Endothelial cell of umbilical vein (primary cell): ENCODE data around the gene TXNRD2. TPM values are rescaled to one million over a fixed set of nuclear protein-coding genes. Genes with fewer than 3 reads are reported as not detected.
A peak's percentile ranks its signal among the peaks of the same experiment; 100 is the strongest.

ENCODE experiments used
- BruUV-seq: library from RNA; stranded (reverse); fragments of 400-500 nt; replicated peaks from 2 replicates; lab custom pipeline; 2021; lab: Mats Ljungman, UMichigan
- CTCF ChIA-PET: fragments of 300-600, 350-600 bp; sonication (Branson Sonifier 250); formaldehyde crosslinking; loops from one replicate; lab custom pipeline; 2021; ENCODE audit warnings: antibody characterized with exemption, inconsistent platforms; lab: Charles Lee
- POLR2A ChIA-PET: fragments of 300-600, 350-600 bp; sonication (Branson Sonifier 250); formaldehyde crosslinking; loops from one replicate; lab custom pipeline; 2021; ENCODE audit warnings: antibody characterized with exemption, inconsistent platforms; lab: Charles Lee
- DNase-seq: peaks from one replicate; pipeline ENCODE4 v3.0.0-alpha.2; 2011; ENCODE audit warnings: low read depth, low spot score
- FAIRE-seq: peaks from 2 replicates; lab custom pipeline; 2011; peaks lifted over from hg19 to GRCh38; lab: Jason Lieb, UNC
- H2AFZ ChIP-seq: 2 replicates; pipeline ENCODE4 v1.6.0; 2012; ENCODE audit warnings: low read depth, low read length, control low read depth, inconsistent platforms
- H3K27ac ChIP-seq: 2 replicates; pipeline ENCODE4 v1.5.1; 2011; ENCODE audit warnings: low read depth, mild to moderate bottlenecking, control low read depth, low read length, moderate library complexity; ENCODE audit not compliant: insufficient read depth
- H3K27me3 ChIP-seq, 2 experiments: 2 replicates each; pipeline versions ENCODE4 v1.6.0 to v1.6.1; 2011; ENCODE audit warnings: low read length in 2 of 2, mixed read lengths in 1 of 2; ENCODE audit not compliant: control insufficient read depth in 2 of 2, insufficient read depth in 2 of 2
- H3K36me3 ChIP-seq, 2 experiments: 2 replicates in 1 of 2; 3 replicates in 1 of 2; pipeline ENCODE4 v1.5.1; 2011; ENCODE audit warnings: low read length in 2 of 2, mild to moderate bottlenecking in 1 of 2, moderate library complexity in 1 of 2; ENCODE audit not compliant: control insufficient read depth in 2 of 2, insufficient read depth in 2 of 2; ENCODE audit errors: extremely low read depth in 1 of 2
- H3K4me1 ChIP-seq: 3 replicates; pipeline ENCODE4 v1.5.1; 2011; ENCODE audit warnings: mild to moderate bottlenecking, low read length; ENCODE audit not compliant: control insufficient read depth, insufficient read depth; ENCODE audit errors: extremely low read depth
- H3K4me2 ChIP-seq: 2 replicates; pipeline ENCODE4 v1.6.1; 2011; ENCODE audit warnings: low read length, control low read depth, mixed read lengths; ENCODE audit not compliant: insufficient read depth
- H3K4me3 ChIP-seq, 3 experiments: fragments of 200-600 bp in 1 of 3; sonication (generic), shearing (Covaris generic) in 1 of 3; replicated peaks in 1 of 3; 2 replicates each; pipeline ENCODE4 v1.5.1; 2011 to 2016; ENCODE audit warnings: control low read depth in 3 of 3, low read length in 3 of 3, mild to moderate bottlenecking in 2 of 3, inconsistent platforms in 1 of 3, low read depth in 1 of 3, moderate library complexity in 1 of 3; ENCODE audit not compliant: insufficient read depth in 1 of 3
- H3K79me2 ChIP-seq: 2 replicates; pipeline ENCODE4 v1.6.0; 2012; ENCODE audit warnings: low read length, inconsistent platforms; ENCODE audit not compliant: control insufficient read depth, insufficient read depth
- H3K9ac ChIP-seq: replicated peaks from 2 replicates; pipeline ENCODE3; 2011; ENCODE audit warnings: low read length, control low read depth; ENCODE audit not compliant: insufficient read depth; ENCODE audit errors: extremely low read depth
- H3K9me1 ChIP-seq: replicated peaks from 3 replicates; pipeline ENCODE4 v1.6.0; 2011; ENCODE audit warnings: mild to moderate bottlenecking, low read length; ENCODE audit not compliant: control insufficient read depth, insufficient read depth; ENCODE audit errors: extremely low read depth
- H3K9me3 ChIP-seq: replicated peaks from 2 replicates; pipeline ENCODE4 v1.5.1; 2012; ENCODE audit warnings: low read length, inconsistent platforms; ENCODE audit not compliant: control insufficient read depth, insufficient read depth
- H4K20me1 ChIP-seq: replicated peaks from 2 replicates; pipeline ENCODE3; 2011; ENCODE audit warnings: mild to moderate bottlenecking, low read length; ENCODE audit not compliant: control insufficient read depth, insufficient read depth; ENCODE audit errors: extremely low read depth
- CTCF ChIP-seq, 2 donors: IDR thresholded peaks; 1 replicate in 1 of 2; 2 replicates in 1 of 2; pipeline ENCODE4 v1.5.1; 2011; ENCODE audit warnings: low read length in 2 of 2, mild to moderate bottlenecking in 2 of 2, moderate library complexity in 2 of 2, control low read depth in 1 of 2, inconsistent platforms in 1 of 2, low read depth in 1 of 2; ENCODE audit not compliant: insufficient read depth in 1 of 2; ENCODE audit errors: extremely low read depth in 1 of 2
- EZH2 ChIP-seq: IDR thresholded peaks from 2 replicates; pipeline ENCODE4 v1.6.1; 2012; ENCODE audit warnings: borderline replicate concordance, low read depth, mild to moderate bottlenecking, moderate library complexity, low read length, inconsistent platforms; ENCODE audit not compliant: severe bottlenecking
- FOS ChIP-seq: IDR thresholded peaks from 2 replicates; pipeline ENCODE4 v1.6.1; 2011; ENCODE audit warnings: mild to moderate bottlenecking, low read length, moderate library complexity, borderline replicate concordance; ENCODE audit not compliant: insufficient read depth
- GATA2 ChIP-seq: IDR thresholded peaks from 2 replicates; pipeline ENCODE4 v1.7.0; 2011; ENCODE audit warnings: low read depth, mild to moderate bottlenecking, moderate library complexity, mixed read lengths, low read length; ENCODE audit not compliant: insufficient read length, insufficient read depth
- JUN ChIP-seq: IDR thresholded peaks from 2 replicates; pipeline ENCODE4 v1.6.1; 2011; ENCODE audit warnings: borderline replicate concordance, low read depth; ENCODE audit not compliant: insufficient read length, insufficient read depth
- MAX ChIP-seq: IDR thresholded peaks from 2 replicates; pipeline ENCODE4 v1.6.1; 2011; ENCODE audit not compliant: insufficient read depth, insufficient read length
- MYC ChIP-seq: IDR thresholded peaks from one replicate; pipeline ENCODE4 v1.6.1; 2011; ENCODE audit warnings: mild to moderate bottlenecking, low read depth, low read length
- POLR2A ChIP-seq: IDR thresholded peaks from 2 replicates; pipeline ENCODE4 v1.6.1; 2012; ENCODE audit warnings: low read depth, mild to moderate bottlenecking, control low read depth, low read length
- POLR2AphosphoS5 ChIP-seq: IDR thresholded peaks from 2 replicates; pipeline ENCODE4 v1.6.1; 2012; ENCODE audit warnings: low read depth, mild to moderate bottlenecking, control low read depth, low read length, moderate library complexity; ENCODE audit not compliant: insufficient read depth
- dilution Hi-C: fragments of 300-500 bp; cut with MboI; formaldehyde crosslinking; loops from one replicate; pipeline ENCODE4 v1.15.0; 2019; ENCODE audit warnings: low sequenced_read_pairs; ENCODE audit not compliant: extremely low pct_ligation_motif_present
- intact Hi-C: fragments of 100-400 bp; cut with micrococcal nuclease; formaldehyde crosslinking; loops from one replicate; pipeline ENCODE4 v1.10.0; 2022
- polyA plus RNA-seq, 4 experiments: library from polyadenylated mRNA; depleted of rRNA in 3 of 4; stranded (reverse) in 3 of 4; unstranded in 1 of 4; fragments of >200 nt; gene quantifications; 2 replicates each; pipeline versions ENCODE4 v1.2.1 to v1.2.3, GENCODE V29; 2011 to 2012; ENCODE audit warnings: missing spikeins in 1 of 4
- total RNA-seq: library from RNA; stranded (reverse); gene quantifications from 2 replicates; pipeline ENCODE4 v1.2.3, GENCODE V29; 2021

The TXNRD2 gene
- total and polyA plus RNA-seq, 2 donors (not counting 3 experiments of a cell fraction or from before 2014, with no cell fraction given), result 211 to 440 TPM

GRCh38 chr22:19840955-19841640, 100.5 kb downstream of the TXNRD2 start:
- H4K20me1 ChIP-seq, result no peaks in the 10 kb centered on the region
- ChIA-PET POLR2A (no interaction called here), CTCF (no interaction called here)
- H3K27ac ChIP-seq, result no peak overlapping the region
- H3K4me2 ChIP-seq, result no peak overlapping the region
- no peak overlapping the region for H2AFZ ChIP-seq
- no peak overlapping the region for H3K4me3 ChIP-seq
- BruUV-seq, result no TSS peak
- no peaks in the 10 kb centered on the region for H3K9me1 ChIP-seq
- H3K4me1 ChIP-seq, result peaks cover 28% of the 10 kb centered on the region
- intact Hi-C loops (no loop called here), dilution Hi-C loops (no loop called here)
- no peaks in the 10 kb centered on the region for H3K36me3 ChIP-seq
- no peaks in the 10 kb centered on the region for H3K9me3 ChIP-seq
- H3K79me2 ChIP-seq, result no peaks in the 10 kb centered on the region
- DNase-seq, result no peak
- H3K9ac ChIP-seq, result no peak overlapping the region
- peak; percentile 59 for FAIRE-seq
- TF ChIP-seq MAX (no peak), FOS (no peak), CTCF (IDR thresholded peaks at IDR 0.05; ENCODE audit: extremely low read depth in 1 of 2, insufficient read depth in 1 of 2, low read depth in 1 of 2, low read length in 2 of 2) (no peak), MYC (no peak), EZH2 (no peak), GATA2 (no peak), POLR2A (no peak), POLR2AphosphoS5 (no peak), JUN (no peak)
- H3K27me3 ChIP-seq, result no peaks in the 10 kb centered on the region
